GM12801 (cell line): Measurements from ENCODE around the gene ERC1.

Source experiments
- CTCF ChIP-seq: IDR thresholded peaks from one replicate; pipeline ENCODE4 v1.5.1; 2011; ENCODE audit warnings: control low read depth; ENCODE audit not compliant: insufficient read length; ENCODE audit errors: extremely low read depth

The ERC1 gene

DNA sequence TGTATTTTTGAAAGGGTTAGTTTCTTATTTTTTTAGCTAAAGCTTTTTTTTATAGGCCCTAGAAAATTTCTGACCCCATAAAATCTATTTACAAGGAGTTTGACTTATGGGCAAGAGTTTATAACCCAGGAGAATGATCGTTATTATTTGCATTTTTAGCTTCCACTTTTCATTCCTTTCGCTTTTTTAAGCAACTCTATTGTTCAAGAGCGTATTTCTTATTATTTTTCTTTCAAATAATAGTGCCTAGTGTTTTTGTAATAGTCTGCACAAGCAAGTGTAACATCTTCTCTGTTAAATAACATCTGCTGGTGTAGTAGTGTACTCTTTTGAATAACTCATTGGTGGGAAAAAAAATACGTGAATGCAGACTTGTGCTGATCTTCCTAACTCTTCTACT is 216.3 kb downstream of the ERC1 start:
- no peak for TF ChIP-seq CTCF

- no peak for TF ChIP-seq CTCF
Observed at GRCh38 chr12:1212526-1212925, 221.5 kb downstream of the ERC1 start.

DNA sequence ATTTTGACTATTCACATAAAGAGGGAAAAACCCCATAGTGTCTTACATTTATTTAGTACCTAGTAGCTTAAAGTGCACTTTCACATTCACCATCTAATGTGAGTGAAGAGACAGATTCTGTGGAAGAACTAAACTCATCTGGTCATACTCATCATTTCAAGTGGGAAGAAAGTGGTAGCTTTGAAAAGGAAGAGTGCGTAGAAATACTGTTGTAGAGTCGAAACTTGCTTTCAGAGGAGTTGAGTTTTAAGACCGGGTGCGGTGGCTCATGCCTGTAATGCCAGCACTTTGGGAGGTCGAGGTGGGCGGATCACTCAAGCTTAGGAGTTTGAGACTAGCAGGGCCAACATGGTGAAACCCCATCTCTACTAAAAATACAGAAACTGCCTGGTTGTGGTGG is 222.2 kb downstream of the ERC1 start:
- no peak for TF ChIP-seq CTCF

DNA sequence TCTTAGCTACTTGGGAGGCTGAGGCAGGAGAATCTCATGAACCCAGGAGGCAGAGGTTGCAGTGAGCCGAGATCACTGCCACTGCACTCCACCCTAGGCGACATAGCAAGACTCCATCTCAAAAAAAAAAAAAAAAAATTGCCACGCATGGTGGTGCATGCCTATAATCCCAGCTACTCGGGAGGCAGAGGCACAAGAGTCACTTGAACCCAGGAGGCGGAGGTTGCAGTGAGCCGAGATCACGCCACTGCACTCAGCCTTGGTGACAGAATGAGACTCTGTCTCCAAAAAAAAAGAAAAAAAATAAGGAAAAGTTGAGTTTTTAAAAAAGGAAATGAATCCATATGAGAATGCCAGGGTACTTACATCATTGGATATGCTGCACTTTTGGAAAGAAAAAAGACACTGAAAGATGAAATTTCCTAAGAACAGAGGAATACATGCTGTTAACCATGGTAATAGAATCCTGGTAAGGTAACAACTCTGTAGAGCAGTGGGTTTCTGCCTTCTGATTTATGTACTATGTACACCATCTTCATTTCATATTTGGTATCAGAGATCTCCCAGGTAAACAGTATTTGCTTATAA is 222.7 kb downstream of the ERC1 start:
- TF ChIP-seq CTCF, result no peak

GRCh38 chr12:1216560-1216959 is 225.5 kb downstream of the ERC1 start:
- TF ChIP-seq CTCF, result no peak

- TF ChIP-seq CTCF, result no peak
Observed at GRCh38 chr12:1217191-1217949, 226.3 kb downstream of the ERC1 start.

GRCh38 chr12:1218369-1218768 is 227.3 kb downstream of the ERC1 start:
- no peak for TF ChIP-seq CTCF
